Stimulated activated naive CD8-positive, alpha-beta T cell treated with anti-CD3 and anti-CD28 coated beads, Interleukin-15, Interleukin-2, amounts not matched to agents 100 U/mL and 50 U/mL, for 24 hours (primary cell): ENCODE data around the gene AHDC1.
"Not testable (repeated sequence)": the region's sequence is repeated elsewhere in the genome, so short reads cannot be mapped to it uniquely, and the experiment has no call there.

Experiments
- ATAC-seq: fragments of 150-1000 bp; cut with Tn5 transposase; one replicate; pipeline ENCODE4 v1.10.0; 2021
- DNase-seq: peaks from one replicate; pipeline ENCODE4 v3.0.0; 2021

The AHDC1 gene, protein sequence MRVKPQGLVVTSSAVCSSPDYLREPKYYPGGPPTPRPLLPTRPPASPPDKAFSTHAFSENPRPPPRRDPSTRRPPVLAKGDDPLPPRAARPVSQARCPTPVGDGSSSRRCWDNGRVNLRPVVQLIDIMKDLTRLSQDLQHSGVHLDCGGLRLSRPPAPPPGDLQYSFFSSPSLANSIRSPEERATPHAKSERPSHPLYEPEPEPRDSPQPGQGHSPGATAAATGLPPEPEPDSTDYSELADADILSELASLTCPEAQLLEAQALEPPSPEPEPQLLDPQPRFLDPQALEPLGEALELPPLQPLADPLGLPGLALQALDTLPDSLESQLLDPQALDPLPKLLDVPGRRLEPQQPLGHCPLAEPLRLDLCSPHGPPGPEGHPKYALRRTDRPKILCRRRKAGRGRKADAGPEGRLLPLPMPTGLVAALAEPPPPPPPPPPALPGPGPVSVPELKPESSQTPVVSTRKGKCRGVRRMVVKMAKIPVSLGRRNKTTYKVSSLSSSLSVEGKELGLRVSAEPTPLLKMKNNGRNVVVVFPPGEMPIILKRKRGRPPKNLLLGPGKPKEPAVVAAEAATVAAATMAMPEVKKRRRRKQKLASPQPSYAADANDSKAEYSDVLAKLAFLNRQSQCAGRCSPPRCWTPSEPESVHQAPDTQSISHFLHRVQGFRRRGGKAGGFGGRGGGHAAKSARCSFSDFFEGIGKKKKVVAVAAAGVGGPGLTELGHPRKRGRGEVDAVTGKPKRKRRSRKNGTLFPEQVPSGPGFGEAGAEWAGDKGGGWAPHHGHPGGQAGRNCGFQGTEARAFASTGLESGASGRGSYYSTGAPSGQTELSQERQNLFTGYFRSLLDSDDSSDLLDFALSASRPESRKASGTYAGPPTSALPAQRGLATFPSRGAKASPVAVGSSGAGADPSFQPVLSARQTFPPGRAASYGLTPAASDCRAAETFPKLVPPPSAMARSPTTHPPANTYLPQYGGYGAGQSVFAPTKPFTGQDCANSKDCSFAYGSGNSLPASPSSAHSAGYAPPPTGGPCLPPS (N-terminal part only)

DNA sequence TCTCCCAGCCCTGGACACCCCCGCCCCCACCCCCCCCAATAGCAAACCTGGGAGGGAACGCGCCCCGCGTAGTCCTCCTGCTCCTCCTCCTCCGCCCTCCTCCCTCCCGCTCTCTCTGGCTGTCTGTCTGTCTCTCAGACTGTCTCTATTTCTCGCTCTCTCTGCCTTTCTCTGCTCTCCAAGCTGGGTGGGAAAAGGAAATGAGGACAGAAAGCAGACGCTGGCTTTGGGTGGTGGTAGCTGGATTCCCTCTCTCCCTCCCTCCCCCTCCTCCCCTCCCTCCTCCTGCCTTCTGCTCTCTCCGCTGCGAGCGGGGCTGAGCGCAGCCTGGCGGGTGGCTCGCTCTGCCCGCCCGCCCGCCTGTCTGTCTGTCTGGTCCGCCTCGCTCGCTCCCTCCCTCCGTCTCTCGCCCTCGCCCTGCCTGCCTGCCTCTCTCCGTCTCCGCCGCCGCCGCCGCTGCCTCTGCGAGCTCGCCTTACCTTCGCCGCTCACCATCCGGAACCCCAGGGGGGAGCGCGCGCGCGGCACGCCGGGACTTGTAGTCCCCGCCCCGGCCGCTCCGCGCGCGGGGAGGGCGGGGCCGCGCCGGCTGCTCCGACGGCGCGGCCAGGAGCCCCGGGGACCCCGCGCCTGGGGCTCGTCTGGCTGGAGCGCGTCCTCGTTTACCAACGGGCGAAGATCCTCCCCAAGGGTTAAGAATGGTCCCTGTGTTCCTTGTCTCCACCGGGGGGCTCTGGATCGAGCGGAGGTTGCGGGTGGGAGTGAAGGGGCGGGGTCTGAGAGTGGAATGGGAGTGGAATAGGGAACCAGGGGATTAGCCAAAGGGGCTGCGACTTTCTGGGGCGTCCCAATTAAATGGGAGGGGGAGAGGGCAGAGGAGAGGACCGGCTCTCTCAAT, at the start of gene AHDC1:
Gene AHDC1, minus strand, starts transcription at position 464 of the 898 bp plus-strand sequence. CDS start 52,029 bp downstream, outside the sequence.
- DNase-seq: peak; percentile 94
- ATAC-seq: peak; percentile 74

- ATAC-seq: no peak
- no peak for DNase-seq
Observed at GRCh38 chr1:27652111-27652864, 48.3 kb upstream of the AHDC1 start.

DNA sequence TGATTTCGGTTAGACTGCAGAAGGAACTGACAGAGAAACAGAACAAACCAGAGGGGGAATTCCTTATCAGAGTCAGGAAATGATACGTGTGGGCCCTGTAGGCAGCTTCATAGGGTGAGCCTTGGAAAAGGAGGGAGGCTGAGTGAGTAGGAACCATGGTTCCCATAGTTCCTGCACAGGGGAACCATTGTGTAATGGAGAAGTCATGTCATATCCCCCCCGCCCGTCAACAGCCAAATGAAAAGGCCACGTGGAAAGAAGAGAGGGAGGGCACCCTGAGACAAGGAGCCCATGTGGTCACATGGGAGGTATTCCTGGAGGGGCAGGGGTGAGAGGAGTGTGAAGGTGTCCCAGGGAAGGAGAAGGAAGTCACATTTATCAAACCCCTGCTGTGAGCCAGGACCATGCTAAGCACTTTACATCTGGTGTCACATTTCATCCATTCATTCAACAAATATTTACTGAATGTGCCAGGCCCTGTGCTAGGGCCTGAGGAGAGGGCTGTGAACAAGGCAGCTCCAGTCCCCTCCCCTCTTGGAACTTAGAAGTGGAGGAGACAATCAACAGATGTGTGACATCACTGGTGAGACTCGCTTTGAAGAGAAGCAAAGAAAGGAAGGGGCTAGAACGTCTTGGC, 46.7 kb upstream of the AHDC1 start:
- peak; percentile 59 for ATAC-seq
- no peak for DNase-seq

DNA sequence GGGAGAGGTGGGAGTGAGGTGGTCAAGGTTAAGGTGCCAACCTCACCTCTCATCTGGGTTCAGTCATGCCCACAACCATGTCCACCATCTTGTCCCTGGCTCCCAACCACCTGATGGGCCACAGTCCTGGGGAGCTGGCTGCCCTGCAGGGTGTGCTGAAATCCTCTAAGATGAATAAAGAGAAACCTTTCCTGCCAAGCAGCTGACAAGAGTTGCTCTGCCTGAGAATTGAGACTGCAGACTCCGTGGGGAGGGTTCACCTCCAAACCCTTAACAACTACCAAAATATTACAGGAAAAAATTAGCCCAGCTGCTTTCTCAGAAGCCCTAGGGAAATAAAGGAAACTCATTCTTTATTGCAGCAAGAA, 46.2 kb upstream of the AHDC1 start:
- DNase-seq: no peak
- ATAC-seq: no peak

DNA sequence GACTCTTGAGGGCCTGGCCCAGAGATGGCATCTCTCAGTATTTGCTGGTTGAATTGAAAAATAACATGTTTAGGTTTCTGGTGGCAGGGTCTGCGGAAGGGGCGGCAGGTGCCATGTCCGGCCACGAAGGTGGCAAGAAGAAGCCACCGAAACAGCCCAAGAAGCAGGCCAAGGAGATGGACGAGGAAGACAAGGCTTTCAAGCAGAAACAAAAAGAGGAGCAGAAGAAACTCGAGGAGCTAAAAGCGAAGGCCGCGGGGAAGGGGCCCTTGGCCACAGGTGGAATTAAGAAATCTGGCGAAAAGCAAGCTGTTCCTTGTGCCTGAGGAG, 45.3 kb upstream of the AHDC1 start:
- no peak for ATAC-seq
- no peak for DNase-seq

- no peak for DNase-seq
- no peak for ATAC-seq
Observed at GRCh38 chr1:27648602-27649305, 44.8 kb upstream of the AHDC1 start.

DNA sequence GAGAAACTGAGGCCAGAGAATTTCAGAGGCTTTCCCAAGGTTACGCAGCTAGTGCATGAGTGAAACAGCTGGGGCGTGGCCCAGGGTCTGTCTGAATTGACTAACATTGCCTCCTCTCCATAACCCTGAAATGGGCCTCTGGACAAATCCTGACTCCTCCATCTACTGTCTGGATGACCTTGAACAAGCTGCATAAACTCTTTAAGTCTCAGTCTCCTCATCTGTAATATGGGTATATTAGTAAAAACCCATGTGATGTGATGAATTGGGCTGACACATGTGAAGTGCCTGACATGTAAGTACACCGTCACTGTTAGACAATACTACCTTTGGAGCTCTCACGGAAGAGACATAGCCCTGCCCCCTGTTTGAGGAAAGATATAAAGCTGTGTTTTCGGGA, 43.4 kb upstream of the AHDC1 start:
- ATAC-seq: no peak
- DNase-seq: no peak

- DNase-seq (no peak), ATAC-seq (no peak)
Observed at GRCh38 chr1:27646676-27647075, 42.7 kb upstream of the AHDC1 start.

GRCh38 chr1:27645071-27645415, 41.1 kb upstream of the AHDC1 start:
- DNase-seq (no peak), ATAC-seq (no peak)

- ATAC-seq: no peak
- no peak for DNase-seq
Observed at GRCh38 chr1:27644369-27645070, 40.6 kb upstream of the AHDC1 start.

DNA sequence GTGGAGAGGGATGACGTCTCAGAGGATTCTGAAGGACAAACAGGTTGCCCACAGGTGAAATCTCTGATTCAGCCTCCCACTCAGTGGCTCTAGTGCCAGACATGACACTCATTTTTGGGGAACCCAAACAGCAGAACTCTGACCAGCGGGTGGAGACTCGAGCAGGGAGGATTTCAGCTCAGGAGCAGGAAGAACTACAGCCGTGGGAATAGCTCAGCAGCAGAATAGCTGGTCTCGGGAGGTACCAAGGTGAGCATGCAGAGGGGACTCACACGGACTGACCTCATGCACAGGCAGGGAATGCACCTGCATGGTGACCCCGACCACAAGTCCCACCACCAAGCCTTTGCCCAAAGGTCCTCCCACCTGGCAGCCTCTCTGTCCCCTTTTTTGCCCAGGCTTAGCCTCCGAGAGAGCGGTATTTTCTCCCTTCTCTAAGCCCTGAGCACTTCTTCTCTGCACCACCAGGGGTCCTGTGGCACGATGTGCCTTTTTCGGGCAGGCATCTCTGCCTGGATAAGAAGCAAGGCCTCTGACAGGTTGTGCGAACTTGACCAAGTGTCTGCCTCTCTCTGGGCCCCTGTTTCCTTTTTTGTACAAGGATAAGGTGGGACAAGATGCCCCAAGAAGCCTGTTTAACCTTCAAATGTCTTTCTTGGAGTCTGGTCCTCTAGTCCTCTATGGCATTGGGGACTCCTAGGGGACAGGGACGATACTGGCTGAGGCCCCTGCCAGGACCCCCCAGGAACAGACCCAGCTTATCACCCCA, 39.8 kb upstream of the AHDC1 start:
- peak; percentile 76 for DNase-seq
- ATAC-seq: peak; percentile 83

- not testable (repeated sequence) for DNase-seq, ATAC-seq
Observed at GRCh38 chr1:27640514-27640913, 36.6 kb upstream of the AHDC1 start.

DNA sequence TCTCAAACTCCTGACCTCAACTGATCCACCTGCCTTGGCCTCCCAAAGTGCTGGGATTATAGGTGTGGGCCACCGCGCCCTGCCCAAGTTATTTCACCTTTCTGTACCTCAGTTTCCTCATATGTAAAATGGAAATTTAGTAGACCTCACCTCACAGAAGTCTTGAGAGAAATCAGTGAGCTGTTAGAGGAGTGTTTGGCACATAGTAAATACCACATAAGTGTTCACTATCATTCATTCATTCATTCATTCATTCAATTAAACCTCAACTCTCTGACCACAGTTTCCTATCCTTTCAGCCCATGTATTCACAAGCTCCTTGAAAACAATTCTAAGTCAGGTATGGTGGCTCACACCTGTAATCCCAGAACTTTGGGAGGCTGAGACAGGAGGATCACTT, 34.9 kb upstream of the AHDC1 start:
- no peak for ATAC-seq
- no peak for DNase-seq

DNA sequence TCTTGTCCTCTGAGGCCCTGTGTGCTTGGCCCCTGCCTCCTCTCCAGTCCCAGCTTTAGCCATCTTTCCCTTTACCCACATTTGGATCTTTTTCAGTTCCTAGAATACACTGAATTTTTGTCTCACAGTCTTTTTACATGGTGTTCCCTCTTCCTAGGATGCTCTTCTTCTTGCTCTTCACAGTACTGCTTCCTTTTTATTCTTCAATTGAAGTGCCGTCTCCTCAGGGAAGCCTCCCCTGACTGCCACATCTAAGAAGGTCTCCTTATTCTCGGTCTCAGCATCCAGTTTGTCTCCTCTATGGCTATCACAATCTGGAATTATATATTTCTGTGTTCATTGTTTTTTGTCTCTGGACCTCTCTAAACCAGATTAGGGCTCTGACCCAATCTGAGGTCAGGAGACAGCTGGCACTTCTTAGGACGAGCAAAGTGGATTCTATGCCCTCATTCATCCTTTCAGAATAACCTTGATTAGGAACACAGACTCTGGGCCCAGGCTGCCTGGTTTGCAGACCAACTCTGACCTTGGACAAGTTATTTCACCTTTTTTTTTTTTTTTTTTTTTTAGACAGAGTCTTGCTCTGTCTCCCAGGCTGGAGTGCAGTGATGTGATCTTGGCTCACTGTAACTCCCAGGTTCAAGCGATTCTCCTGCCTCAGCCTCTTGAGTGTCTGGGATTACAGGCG, 34.2 kb upstream of the AHDC1 start:
- no peak for DNase-seq
- ATAC-seq: no peak

GRCh38 chr1:27635396-27636142, 31.6 kb upstream of the AHDC1 start:
- ATAC-seq (no peak), DNase-seq (no peak)

DNA sequence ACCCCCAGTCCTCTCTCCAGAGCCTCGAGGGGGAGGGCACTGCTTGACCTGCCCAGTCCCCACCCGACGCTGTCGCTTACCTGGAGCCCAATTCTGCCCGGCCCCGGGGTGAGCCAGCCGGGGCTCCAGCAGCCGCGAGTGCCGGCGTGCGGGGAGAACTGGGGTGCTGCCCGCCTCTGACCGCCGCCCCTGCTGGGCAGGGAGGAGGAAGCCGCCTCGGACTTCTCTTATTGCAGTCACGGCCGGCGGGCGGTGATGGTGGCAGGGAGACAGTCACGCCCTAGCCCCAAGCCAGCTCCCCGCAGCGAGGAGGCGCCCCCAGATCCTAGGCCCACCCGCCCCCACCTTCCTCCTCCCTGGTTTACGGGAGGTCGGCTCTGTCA, 31.0 kb upstream of the AHDC1 start, which contains the start of gene FGR:
Gene FGR, minus strand, starts transcription at position 201 of the 383 bp plus-strand sequence. CDS start 11,269 bp downstream, outside the sequence.
- DNase-seq: no peak
- no peak for ATAC-seq
